Daoy (cell line): ENCODE data around the gene GRIN2D. TPM values are rescaled to one million over a fixed set of nuclear protein-coding genes. Genes with fewer than 3 reads are reported as not detected.

Source experiments
- DNase-seq: peaks from one replicate; pipeline ENCODE4 v3.0.0-alpha.2; 2015; ENCODE audit warnings: low read depth
- total RNA-seq: library from RNA; depleted of rRNA; stranded (reverse); fragments of >200 nt; shearing (Covaris generic); gene quantifications from 2 replicates; pipeline ENCODE4 v1.2.3, GENCODE V29; 2014; rRNA removed

Gene GRIN2D
- total RNA-seq, result 0.09 TPM in 1 of 2 replicates, not detected in the other

DNA sequence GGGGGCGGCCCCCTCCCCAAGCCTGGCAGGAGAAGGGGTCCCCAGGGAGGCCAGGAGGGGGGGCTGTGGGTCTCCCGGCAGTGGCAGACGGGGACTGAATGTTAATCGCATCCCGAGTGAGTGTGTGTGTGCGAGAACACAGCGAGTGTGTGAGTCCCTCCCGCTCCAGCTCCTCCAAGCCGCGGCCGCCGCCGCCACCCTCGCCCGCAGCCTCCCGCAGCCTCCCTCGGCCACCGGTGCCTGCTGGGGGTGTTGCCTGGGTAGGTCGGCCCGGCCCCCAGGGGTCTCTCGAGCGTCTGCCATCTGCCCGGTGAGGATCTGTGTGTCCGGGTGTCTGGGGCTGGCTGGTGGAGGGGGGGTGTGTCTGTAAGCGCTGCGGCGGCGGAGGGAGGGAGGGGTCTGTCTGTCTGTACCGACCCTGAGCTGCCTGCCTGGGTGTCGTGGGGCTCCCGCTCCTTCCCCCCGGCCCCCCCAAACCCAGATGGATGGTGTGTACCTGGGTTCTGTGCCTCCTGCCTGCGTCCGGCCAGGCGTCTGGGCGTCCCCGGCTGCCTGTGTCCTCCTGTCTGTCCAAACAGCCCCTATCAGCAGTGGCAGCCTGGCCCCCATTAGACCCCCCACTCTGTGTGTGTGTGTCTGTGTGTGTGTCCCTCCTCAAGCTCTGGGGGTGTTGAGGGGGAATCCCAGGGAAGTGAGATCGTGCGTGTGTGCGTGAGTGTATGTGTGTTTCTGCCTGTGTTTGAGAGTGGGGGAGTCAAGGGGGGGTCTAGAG lies at the start of gene GRIN2D:
TSS of gene GRIN2D (plus strand) at position 110 of the 772 bp plus-strand sequence. CDS start 4,725 bp downstream, outside the sequence.
- peak; percentile 34 for DNase-seq

- DNase-seq, result no peak
These were observed 48.6 kb upstream of the GRIN2D start for GRCh38 chr19:48344892-48345291.

- no peak for DNase-seq
These were observed 47.3 kb upstream of the GRIN2D start for GRCh38 chr19:48346191-48346590.

DNA sequence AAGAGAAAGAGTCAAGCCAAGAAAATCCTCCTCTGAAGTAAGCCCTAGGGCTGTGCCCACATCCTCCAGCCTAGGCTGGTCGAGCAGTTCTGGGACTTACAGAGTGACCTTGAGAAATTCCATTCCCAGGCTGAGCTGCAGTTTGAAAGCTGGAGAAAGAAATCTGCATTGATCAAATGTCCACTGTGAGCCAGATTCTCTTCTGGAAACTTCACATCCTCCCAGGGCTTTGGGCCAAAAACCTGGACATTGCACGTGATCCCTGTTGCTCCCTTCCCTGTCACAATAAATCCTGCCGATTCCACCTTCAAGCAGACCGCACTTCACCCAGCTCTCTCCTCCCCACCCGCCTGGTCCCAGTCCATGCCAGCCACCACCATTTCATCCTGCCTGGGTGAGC lies 45.4 kb upstream of the GRIN2D start:
- no peak for DNase-seq

GRCh38 chr19:48348737-48349136 lies 44.7 kb upstream of the GRIN2D start:
- no peak for DNase-seq

- DNase-seq, result no peak
These were observed 42.6 kb upstream of the GRIN2D start for GRCh38 chr19:48350856-48351255.

GRCh38 chr19:48351341-48351752 lies 42.1 kb upstream of the GRIN2D start:
- DNase-seq, result peak; percentile 73

GRCh38 chr19:48353677-48354076 lies 39.8 kb upstream of the GRIN2D start:
- DNase-seq, result peak; percentile 40

DNA sequence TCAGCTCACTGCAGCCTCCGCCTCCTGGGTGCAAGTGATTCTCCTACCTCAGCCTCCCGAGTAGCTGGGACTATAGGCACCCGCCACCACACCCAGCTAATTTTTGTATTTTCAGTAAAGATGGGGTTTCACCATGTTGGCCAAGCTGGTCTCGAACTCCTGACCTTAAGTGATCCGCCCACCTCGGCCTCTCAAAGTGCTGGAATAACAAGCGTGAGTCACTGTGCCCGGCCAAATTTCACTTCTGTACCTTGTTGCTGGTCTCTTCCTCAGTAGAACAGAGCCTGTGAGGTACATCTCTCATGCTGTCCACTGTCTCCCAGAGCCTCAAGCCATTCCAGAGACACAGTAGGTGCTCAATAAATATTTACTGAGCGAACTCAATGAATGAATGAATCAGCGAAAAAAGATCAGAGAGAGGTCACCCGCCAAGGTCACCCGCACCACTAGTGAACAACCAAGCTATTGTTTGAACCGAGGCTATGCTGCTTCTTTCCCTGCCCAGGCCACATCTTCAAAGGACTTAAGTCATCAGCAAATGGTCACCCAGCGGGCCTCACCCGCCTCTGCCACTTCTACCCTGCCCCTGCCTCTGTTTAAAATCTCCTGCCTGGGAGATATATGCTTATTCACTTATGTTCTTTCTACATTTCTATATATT lies 39.0 kb upstream of the GRIN2D start:
- peak; percentile 23 for DNase-seq

GRCh38 chr19:48355365-48355954 lies 38.0 kb upstream of the GRIN2D start:
- no peak for DNase-seq

DNA sequence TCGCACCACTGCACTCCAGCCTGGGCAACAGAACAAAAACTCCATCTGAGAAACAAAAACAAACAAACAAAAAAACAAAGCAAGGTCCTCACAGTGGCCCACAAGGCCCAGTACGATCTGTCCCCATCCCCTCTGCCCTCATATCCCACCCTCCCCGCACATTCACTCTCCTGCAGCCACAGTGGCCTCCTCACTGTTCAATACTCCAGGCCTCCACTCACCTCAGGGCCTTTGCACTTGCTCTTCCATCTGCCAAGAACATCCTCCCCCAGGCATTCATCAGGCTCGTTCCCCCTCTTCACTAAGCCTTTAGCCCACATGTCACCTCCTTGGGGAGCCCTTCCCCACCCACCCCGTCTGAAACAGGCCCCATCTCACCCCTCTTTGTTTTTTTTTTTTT lies 34.3 kb upstream of the GRIN2D start:
- DNase-seq, result no peak

DNA sequence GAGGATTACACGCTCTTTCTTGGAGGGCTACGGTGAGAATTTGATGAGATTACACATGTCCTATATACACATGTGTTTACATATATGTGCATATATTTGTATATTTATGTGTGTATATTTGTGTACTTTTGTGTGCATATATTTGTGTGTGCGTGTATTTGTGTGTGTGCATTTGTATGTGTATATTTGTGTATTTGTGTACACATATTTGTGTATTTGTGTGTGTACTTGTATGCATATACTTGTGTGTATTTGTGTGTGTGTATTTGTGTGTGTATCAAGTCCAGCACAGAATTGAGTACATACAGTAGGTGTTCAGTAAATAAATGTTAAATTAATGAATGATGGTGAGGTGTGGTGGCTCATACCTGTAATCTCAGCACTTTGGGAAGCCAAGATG lies 31.6 kb upstream of the GRIN2D start:
- no peak for DNase-seq

DNA sequence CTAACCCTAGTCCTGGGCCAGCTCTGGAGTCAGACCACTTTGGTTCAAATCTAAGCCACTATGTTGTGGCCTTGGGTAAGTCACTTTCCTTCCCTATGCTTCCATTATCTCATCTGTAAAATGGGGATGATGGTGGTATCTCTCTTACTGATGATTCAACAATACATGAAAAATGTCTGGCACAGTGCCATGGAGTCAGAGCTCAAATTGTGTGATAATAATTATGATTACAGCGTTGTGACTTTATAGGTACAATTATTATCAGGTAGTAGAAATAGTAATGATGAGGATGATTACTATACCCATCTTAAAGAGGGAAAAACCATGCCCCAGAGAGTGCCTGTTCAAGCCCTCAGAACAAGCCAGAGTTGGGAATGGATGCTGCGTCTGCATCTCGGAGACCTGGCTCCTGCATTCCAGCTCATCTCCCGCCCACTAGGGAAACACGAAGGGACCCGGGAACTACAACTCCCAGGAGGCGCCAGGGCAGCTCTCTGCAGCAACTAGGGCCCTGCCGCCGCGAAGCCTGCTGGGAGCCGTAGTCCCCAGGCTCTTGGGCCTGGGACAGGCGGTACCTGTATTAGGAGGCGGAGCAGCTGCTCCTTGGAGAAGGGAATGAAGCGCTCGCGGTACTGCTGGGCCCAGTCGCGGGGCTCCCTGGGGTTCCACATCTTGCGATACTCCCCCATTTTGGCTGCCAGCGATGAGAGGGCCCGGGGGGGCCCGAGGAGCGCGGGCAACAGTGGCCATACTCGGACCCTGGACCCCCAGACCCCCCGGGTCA lies 30.6 kb upstream of the GRIN2D start:
- DNase-seq, result peak; percentile 96

GRCh38 chr19:48363500-48363809 lies 30.0 kb upstream of the GRIN2D start:
- DNase-seq, result no peak

DNA sequence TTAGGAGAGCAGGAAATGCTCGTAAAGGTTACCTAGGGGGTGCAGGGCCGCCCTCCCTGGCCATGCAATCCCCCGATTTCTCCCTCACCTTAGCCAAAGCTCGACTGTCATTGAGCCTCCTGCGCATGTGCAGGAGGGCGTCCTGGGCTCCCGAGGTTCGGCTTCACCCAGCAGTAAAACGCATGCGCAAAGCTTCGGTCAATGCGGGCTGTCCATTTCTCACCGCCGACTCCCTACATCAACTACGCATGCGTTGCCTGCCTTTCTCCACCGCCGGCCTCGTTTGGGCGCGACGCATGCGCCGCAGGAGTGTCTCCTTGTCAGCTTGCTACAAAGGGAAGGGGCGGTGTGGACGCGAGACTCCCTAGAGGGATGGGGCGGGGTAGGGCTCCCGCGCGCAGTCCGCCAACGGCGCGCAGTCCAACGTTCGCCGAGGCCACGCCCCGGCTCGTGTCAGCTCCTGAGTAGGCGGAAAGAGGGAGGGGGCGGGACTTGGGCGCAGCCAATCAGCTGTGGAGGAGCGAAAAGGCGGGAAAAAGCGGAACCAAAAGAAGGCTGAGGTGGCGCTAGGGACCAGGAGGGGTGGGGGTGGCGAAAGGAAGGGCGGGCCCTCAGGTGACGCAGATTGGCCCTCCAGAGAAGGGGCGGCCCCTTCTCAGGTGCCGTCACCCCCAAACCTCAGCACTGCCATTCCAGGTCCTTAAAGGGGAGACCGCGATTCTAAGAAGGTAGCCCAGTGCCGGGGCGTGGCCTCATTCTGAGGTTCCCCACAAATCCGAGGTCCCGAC lies 29.5 kb upstream of the GRIN2D start, which contains the start of the genes SYNGR4 and TMEM143:
TSS of gene SYNGR4 (plus strand) at position 558 of the 788 bp plus-strand sequence. CDS start 1,476 bp downstream, outside the sequence.
TSS of gene TMEM143 (minus strand) at position 131 of the 788 bp plus-strand sequence. CDS start at position 111, 20 bp downstream.
- peak; percentile 100 for DNase-seq

DNA sequence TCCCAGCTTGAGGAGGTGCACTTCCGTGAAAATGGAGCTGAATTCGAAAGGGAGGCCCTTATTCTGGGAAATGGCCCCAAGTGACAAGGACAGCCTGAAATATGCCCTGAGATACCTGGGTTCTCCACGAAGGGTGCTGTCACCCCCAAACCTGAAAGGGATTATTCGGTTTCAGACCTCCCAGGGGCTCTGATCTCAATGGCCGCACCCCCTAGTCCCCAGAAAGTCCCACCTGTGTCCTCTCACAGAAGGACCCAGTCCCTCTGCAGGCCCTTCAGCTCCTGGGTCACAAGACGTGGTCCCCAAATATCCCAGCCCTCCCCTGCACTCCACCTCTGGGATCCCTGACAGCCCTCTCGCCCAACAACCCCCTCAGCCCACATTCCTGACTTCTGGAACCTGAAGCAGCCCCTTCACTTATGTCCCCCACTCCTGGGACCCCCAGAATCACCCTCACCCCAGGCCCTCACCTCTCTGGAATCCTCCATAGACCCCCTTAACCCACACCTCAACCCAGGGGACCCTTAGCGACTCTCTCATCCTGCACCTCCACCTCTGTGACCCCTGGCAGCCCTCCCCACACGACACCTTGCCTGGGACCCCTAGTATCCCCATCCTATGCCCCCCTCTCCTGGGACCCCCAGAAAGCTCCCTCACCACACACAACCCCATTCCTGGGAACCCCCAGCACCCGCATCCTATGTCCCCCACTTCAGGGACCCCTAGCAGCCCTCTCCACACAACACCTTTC lies 28.7 kb upstream of the GRIN2D start:
- no peak for DNase-seq

DNA sequence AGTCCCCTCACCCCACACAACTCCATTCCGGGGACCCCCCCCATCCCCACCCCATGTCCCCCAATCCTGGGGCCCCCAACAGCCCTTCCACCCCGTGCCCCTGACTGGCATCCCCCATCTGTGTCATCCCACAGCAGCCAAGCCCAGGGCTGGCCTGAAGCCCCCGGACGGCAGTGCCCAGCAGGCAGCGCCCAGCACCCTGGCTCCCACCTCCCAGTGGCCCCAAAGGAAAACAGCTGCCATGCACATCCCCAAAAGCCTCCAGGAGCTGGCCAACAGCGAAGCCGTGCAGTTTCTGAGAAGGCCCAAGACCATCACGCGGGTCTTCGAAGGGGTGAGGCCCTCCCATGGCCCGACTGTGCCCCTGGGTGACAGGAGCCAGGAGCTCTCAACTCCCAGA lies 27.9 kb upstream of the GRIN2D start:
- DNase-seq, result no peak

DNA sequence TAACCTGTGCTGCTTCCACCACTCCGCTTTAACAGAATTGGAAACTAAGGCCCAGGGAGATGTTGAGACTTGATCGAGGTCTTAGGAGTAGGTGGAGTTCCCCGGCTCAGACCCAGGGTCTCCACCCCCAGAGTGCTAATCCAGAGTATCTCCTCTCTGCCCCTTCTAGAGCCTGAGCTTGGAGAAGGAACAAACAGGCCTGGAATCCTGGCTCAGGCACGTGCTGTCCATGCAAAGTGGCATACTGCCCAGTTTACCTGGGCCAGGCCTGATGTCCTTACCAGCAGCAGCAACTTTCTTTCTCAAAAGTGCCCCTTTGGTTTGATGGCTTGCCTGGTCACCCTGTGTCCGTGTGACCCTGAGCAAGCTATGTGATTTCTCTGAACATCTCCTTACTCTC lies 25.6 kb upstream of the GRIN2D start:
- no peak for DNase-seq

DNA sequence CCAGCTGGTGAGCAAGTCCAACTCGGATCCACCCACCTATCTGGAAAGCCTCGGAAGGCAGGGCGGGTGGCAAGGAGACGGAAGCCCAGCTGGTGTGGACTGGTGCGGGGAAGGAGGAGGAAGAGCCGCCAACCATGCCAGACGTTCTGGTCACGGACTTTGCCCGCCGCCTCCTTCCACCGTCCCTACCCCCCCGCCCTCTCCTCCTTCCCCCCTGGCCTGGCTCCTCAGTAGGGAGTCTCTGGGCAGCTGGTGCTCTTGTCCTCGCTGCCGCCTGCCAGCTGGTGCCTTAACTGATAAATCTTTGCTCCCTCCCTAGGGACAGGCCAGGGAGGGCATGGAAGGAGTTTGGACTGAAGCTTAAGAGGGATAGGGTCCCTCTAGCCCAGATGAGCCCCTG lies 24.5 kb upstream of the GRIN2D start:
- DNase-seq, result no peak

GRCh38 chr19:48370955-48371354 lies 22.5 kb upstream of the GRIN2D start:
- no peak for DNase-seq
